C4-2B (cell line): ENCODE results near the gene BRIP1.

Experiments used
- H3K27ac ChIP-seq: fragments of 450-650 bp; 2 replicates; pipeline ENCODE4 v1.5.1; 2017
- ZFX ChIP-seq: fragments of 450-650 bp; IDR thresholded peaks from 2 replicates; pipeline ENCODE4 v1.6.1; 2017
- TF ChIP-seq, protein P1 (sequence below): fragments of 450-650 bp; conservative IDR thresholded peaks from 2 replicates; pipeline ENCODE4 v1.5.1; 2017; ENCODE audit warnings: mild to moderate bottlenecking

BRIP1 gene

DNA sequence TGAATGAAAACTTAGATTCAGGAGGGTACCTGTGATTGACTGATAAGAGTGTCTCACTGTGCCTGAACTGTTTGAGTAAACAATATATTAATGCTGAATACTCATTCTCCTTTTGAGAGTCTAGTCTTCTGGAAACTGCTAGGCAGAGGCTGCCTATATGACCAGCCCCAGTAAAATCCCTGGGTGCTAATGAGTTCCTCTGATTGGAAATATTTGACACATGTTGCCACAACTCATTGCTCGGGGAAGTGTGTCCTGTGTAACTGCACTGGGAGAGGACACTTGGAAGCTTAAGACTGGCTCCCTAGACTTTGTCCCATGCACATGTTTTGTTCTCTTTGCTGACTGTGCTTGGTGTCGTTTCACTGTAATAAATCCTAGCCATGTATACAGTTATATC is 163.6 kb downstream of the BRIP1 start:
- TF ChIP-seq, protein P1, sequence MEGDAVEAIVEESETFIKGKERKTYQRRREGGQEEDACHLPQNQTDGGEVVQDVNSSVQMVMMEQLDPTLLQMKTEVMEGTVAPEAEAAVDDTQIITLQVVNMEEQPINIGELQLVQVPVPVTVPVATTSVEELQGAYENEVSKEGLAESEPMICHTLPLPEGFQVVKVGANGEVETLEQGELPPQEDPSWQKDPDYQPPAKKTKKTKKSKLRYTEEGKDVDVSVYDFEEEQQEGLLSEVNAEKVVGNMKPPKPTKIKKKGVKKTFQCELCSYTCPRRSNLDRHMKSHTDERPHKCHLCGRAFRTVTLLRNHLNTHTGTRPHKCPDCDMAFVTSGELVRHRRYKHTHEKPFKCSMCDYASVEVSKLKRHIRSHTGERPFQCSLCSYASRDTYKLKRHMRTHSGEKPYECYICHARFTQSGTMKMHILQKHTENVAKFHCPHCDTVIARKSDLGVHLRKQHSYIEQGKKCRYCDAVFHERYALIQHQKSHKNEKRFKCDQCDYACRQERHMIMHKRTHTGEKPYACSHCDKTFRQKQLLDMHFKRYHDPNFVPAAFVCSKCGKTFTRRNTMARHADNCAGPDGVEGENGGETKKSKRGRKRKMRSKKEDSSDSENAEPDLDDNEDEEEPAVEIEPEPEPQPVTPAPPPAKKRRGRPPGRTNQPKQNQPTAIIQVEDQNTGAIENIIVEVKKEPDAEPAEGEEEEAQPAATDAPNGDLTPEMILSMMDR = no peak
- no peak for TF ChIP-seq ZFX
- H3K27ac ChIP-seq = no peak overlapping the region

DNA sequence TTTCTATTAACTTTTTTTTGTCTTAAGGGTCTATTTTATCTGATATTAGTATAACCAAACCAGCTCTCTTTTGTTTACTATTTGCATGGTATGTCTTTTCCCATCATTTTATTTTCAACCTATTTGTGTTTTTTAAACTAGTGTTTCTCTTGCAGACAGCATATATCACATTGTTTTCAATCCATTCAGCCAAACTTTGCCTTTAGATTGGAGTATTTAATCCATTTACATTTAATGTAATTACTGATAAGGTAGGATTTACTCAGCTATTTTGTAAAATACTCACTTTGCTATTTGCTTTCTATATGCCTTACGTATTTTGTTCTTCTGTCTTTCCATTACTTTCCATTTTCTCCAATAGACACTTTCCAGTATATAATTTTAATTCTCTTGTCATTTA is 164.3 kb downstream of the BRIP1 start:
- TF ChIP-seq, protein P1 = no peak
- no peak for TF ChIP-seq ZFX
- no peak overlapping the region for H3K27ac ChIP-seq

DNA sequence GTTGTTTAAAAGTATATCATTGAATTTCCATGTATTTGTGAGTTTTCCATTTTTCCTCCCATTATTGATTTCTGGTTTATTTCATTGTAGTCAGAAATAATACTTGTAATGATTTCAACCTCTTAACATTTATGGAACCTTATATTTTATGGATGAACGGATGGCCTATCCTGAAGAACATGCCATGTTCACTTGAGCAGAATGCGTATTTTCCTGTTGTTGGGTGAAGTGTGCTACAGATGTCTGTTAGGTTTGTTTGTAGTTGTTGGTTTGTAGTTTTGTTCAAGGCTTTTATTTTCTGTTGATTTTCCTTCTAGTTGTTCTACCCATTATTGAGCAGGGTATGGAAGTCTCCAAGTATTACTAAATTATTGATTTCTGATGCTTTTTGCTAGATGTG is 165.1 kb downstream of the BRIP1 start:
- TF ChIP-seq, protein P1 = no peak
- no peak for TF ChIP-seq ZFX
- no peak overlapping the region for H3K27ac ChIP-seq

DNA sequence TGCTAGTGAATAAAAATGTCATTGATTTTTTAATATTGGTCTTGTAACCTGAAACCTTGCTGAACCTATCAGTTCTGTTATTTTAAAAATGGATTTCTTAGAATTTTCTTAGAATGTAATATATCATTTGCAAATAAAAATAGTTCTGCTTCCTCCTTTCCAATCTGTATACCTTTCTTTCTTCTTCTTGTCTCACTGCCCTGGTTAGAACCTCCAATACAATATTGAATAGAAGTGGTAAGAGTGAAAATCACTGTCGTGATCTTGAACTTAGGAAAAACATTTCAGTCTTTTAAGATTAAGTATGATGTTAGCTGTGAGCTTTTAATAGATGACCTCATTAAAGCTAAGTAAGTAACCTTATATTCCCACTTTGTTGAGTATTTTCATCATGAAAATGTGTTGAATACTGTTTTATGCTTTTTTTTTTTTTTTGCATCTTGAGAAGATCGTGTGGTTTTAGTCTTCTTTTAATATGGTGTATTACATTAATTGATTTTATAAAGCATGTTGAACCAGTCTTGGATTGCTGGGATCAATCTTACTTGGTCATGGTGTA is 167.5 kb downstream of the BRIP1 start:
- H3K27ac ChIP-seq = no peak overlapping the region
- TF ChIP-seq, protein P1 = no peak

DNA sequence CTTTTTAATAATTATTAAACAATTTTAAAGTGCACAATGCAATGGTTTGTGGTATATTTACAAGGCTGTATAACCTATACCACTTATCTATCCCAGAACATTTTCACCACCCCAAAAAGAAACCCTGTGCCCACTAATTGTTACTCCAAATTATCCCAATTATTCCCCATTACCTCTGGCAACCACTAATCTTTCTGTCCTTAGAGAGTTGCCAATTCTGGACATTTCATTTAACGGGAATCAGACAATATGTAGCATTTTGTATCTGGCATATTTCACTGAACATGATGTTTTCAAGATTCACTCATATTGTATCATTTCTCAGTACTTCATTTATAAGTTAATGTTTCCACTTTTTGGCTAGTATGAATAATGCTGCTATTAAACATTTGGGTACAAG is 169.2 kb downstream of the BRIP1 start:
- TF ChIP-seq, protein P1 = no peak
- TF ChIP-seq ZFX = no peak
- no peak overlapping the region for H3K27ac ChIP-seq

DNA sequence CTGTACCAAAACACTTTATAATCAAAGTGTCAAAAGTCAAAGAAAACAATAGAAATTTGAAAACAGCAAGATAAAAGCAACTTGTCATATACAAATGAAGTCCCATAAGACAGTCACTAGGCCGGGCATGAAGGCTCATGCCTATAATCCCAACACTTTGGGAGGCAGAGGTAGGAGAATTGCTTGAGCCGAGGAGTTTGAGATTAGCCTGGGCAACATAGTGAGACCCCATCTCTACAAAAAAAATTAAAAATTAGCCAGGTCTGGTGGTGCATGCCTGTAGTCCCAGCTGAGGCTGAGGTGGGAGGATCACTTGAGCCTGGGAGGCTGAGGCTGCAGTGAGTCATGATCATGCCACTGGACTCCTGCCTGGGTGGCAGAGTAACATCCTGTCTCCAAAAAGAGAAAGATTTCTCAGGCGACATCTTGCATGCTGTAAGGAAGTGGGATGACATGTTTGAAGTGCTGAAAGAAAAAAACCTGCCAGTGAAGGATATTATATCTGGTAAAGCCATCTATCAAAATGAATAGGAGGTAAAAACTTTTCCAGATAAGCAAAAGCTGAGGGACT is 173.6 kb downstream of the BRIP1 start:
- no peak overlapping the region for H3K27ac ChIP-seq
- TF ChIP-seq, protein P1 = no peak

DNA sequence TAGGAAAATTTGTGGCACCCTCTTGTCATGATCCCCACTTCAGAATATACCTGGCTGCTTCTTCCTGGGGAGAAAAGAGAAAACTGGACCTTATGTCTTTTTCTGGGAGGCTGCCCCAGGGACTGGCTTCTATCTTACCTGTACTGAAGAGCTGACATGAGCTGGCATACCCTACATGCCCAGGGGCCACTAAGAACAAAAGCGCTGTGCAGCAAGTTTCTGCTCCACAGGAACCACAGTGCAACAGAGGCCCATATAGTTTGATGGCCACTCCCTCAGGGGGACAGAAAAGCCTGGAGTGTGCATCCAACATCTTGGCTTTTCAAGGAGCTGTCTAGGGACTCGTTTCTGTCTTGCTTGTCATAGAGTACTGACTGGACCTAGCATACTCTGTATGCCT is 175.6 kb downstream of the BRIP1 start:
- TF ChIP-seq ZFX = no peak
- TF ChIP-seq, protein P1 = no peak
- no peak overlapping the region for H3K27ac ChIP-seq
